GM12865 (cell line): ENCODE measurements around the gene FHOD1.

ENCODE experiments used
- DNase-seq: peaks from one replicate; pipeline ENCODE4 v3.0.0; 2010; ENCODE audit warnings: low read depth
- H3K4me3 ChIP-seq: 2 replicates; pipeline ENCODE4 v1.5.1; 2011; ENCODE audit warnings: mild to moderate bottlenecking, low read depth, low read length, control low read depth
- CTCF ChIP-seq: IDR thresholded peaks from 2 replicates; pipeline ENCODE4 v1.5.1; 2011; ENCODE audit warnings: low read length, control low read depth, low read depth, inconsistent platforms; ENCODE audit not compliant: insufficient read depth; ENCODE audit errors: missing control alignments

Gene FHOD1

GRCh38 chr16:67199808-67200198, 47.5 kb downstream of the FHOD1 start:
- no peak for DNase-seq
- no peak for TF ChIP-seq CTCF
- H3K4me3 ChIP-seq: no peak overlapping the region

DNA sequence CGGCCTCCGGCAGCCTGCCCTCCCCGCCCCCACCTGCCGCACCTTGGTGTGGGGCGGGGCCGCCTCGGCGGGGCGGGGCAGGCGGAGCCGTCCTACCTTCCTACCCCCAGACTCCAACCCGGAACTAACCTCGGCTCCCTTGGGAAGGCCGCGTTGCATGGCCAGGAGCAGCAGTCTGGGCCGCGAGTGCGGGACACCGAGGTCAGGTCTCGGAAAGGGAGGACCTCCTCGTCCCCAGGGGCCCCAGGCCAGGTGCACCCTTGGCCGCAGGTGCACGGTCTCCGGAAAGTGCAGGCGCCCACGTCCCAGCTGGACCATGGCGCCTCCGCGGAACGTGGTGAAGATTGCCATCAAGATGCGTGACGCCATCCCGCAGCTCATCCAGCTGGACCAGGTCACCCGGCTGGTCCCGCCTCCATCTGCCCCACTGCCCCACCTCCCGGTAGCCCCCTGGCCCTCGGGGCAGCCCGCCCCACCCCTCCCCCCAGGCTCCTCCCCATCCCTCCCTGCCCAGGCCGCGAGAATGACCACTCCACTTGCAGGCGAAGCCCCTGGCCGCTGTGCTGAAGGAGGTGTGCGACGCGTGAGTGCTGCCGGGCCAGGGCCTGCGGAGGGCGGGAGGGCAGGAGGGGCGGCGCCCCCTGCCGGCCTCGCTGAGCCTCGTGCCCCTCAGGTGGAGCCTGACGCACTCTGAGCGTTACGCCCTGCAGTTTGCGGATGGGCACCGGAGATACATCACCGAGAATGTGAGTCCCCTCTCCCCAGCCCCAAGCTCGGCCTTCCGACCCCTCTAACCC, 48.1 kb downstream of the FHOD1 start, which contains the start of gene ELMO3:
ELMO3 (plus strand) TSS at position 121 of the 797 bp plus-strand sequence; CDS start at position 317, 196 bp downstream.
- no peak for TF ChIP-seq CTCF
- no peak for DNase-seq
- H3K4me3 ChIP-seq: no peak within 1 kb of the TSS

DNA sequence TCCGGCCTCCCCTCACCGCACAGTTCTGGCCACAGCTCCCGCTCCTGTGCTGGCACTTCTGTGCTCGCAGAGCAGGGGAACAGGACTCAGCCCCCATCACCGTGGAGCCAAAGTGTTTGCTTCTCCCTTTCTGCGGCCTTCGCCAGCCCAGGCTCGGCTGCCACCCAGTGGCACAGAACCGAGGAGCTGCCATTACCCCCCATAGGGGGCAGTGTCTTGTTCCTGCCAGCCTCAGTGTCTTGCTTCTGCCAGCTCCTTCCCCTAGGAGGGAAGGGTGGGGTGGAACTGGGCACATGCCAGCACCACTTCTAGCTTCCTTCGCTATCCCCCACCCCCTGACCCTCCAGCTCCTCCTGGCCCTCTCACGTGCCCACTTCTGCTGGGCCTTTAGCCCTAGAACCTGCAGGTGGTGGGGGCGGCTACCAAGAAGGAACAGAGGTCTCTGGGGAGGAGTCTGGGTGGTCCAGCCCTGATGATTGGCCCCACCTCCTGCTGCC, 49.0 kb downstream of the FHOD1 start:
- TF ChIP-seq CTCF: peak; percentile 33
- no peak for DNase-seq
- no peak overlapping the region for H3K4me3 ChIP-seq

DNA sequence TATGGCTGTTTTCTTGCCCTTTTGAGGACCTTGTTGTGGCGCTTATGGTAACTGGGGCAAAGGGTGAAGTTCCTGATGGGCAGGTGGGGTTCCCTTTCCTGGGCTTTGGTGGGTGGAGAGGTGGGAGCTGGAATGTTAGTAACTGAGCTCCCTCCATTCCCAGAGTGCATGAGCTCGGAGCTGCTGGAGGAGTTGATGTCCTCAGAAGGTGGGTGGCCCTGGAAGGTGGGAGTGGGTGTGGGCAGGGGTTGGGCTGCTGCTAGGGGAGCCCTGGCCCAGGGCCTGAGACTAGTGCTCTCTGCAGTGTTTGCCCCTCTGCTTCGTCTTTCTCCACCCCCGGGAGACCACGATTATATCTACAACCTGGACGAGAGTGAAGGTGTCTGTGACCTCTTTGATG, 49.6 kb downstream of the FHOD1 start:
- DNase-seq: no peak
- TF ChIP-seq CTCF: no peak
- H3K4me3 ChIP-seq: no peak overlapping the region

GRCh38 chr16:67196881-67197280, 50.4 kb downstream of the FHOD1 start:
- no peak for TF ChIP-seq CTCF
- no peak for DNase-seq
- no peak overlapping the region for H3K4me3 ChIP-seq

- DNase-seq: no peak
- no peak for TF ChIP-seq CTCF
- H3K4me3 ChIP-seq: no peak overlapping the region
These were observed 51.6 kb downstream of the FHOD1 start for GRCh38 chr16:67195676-67196075.
